ENCODE results near the gene DGKG.

- peak in 1 of 2 donors; percentile 28 for TF ChIP-seq POLR2A (IDR thresholded peaks at IDR 0.05)
- TF ChIP-seq, protein P1, sequence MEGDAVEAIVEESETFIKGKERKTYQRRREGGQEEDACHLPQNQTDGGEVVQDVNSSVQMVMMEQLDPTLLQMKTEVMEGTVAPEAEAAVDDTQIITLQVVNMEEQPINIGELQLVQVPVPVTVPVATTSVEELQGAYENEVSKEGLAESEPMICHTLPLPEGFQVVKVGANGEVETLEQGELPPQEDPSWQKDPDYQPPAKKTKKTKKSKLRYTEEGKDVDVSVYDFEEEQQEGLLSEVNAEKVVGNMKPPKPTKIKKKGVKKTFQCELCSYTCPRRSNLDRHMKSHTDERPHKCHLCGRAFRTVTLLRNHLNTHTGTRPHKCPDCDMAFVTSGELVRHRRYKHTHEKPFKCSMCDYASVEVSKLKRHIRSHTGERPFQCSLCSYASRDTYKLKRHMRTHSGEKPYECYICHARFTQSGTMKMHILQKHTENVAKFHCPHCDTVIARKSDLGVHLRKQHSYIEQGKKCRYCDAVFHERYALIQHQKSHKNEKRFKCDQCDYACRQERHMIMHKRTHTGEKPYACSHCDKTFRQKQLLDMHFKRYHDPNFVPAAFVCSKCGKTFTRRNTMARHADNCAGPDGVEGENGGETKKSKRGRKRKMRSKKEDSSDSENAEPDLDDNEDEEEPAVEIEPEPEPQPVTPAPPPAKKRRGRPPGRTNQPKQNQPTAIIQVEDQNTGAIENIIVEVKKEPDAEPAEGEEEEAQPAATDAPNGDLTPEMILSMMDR (IDR thresholded peaks at IDR 0.05), result no peak
These were observed 254.6 kb downstream of the DGKG start for GRCh38 chr3:186107215-186108105.

All from tibial nerve (tissue), 3 donors.